Kidney epithelial cell (primary cell): Measurements from ENCODE around the gene COL23A1. TPM values are rescaled to one million over a fixed set of nuclear protein-coding genes. Genes with fewer than 3 reads are reported as not detected.

Experiments used
- DNase-seq: peaks from one replicate; pipeline ENCODE4 v3.0.0-alpha.2; 2010; ENCODE audit warnings: low read depth
- H3K27me3 ChIP-seq: 2 replicates; pipeline ENCODE4 v1.6.0; 2011; ENCODE audit warnings: low read length; ENCODE audit not compliant: control insufficient read depth, insufficient read depth
- H3K36me3 ChIP-seq: 2 replicates; pipeline ENCODE4 v1.5.1; 2011; ENCODE audit warnings: low read length; ENCODE audit not compliant: control insufficient read depth, insufficient read depth
- H3K4me3 ChIP-seq: 2 replicates; pipeline ENCODE4 v1.5.1; 2011; ENCODE audit warnings: low read depth, mild to moderate bottlenecking, control low read depth, low read length
- total RNA-seq: library from RNA; depleted of rRNA; stranded (reverse); fragments of >200 nt; gene quantifications from 2 replicates; pipeline ENCODE4 v1.2.3, GENCODE V29; 2015
- TF ChIP-seq, protein P1 (sequence below): IDR thresholded peaks from 2 replicates; pipeline ENCODE4 v1.5.1; 2011; ENCODE audit warnings: mild to moderate bottlenecking, moderate library complexity, low read length, control low read depth, inconsistent platforms; ENCODE audit not compliant: insufficient read depth, poor library complexity, severe bottlenecking

Gene COL23A1
- total RNA-seq, 1 donor from 2014 or later: 0.17 TPM

DNA sequence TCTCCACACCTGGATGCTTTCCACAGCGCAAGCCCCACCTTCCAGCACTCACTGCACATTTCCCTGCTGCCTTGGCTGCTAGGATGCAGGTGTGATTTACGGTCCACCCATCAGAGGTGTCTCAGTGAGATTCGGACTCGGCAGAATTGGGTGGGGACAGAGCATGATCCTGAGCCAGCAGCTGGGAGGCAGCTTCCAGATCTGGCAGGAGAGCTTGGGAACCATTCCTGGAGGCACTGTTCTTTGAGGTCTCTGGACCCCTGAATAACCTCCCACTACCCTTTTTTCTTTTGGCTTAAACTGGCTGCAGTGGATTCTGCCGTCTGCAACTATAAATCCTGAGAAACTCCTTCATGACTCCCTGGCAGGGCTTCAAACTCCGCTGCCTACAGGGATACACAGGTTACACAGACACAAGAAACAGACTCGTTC, 258.0 kb downstream of the COL23A1 start:
- TF ChIP-seq, protein P1, sequence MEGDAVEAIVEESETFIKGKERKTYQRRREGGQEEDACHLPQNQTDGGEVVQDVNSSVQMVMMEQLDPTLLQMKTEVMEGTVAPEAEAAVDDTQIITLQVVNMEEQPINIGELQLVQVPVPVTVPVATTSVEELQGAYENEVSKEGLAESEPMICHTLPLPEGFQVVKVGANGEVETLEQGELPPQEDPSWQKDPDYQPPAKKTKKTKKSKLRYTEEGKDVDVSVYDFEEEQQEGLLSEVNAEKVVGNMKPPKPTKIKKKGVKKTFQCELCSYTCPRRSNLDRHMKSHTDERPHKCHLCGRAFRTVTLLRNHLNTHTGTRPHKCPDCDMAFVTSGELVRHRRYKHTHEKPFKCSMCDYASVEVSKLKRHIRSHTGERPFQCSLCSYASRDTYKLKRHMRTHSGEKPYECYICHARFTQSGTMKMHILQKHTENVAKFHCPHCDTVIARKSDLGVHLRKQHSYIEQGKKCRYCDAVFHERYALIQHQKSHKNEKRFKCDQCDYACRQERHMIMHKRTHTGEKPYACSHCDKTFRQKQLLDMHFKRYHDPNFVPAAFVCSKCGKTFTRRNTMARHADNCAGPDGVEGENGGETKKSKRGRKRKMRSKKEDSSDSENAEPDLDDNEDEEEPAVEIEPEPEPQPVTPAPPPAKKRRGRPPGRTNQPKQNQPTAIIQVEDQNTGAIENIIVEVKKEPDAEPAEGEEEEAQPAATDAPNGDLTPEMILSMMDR: no peak
- H3K4me3 ChIP-seq: no peak overlapping the region
- H3K27me3 ChIP-seq: no peaks in the 10 kb centered on the region
- no peak for DNase-seq
- no peaks in the 10 kb centered on the region for H3K36me3 ChIP-seq

DNA sequence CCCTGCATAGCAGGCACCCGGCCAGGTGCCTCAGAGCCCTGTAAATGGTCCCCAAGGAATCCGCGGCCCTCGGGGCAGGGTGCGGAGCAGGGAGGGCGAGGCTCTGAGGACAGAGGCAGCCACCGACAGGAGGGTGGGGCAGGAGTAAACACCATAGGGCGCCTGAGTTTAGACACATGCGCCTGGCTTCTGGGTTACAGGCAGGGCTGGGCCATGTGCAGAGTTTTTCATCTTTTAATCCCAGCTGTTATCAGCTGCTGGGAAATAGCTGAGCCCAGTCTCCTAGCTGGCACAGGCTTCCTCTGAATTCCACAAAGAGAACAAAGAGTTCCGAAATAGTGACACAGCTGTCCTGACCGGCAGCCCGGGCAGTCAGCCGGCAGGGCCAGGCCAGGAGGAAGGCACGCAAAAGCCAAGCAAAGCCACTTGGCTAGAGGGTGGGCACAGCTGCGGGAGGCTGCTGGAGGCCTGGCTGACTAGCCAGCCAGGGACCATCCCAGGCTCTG, 258.6 kb downstream of the COL23A1 start:
- Histone ChIP-seq H3K36me3 (no peaks in the 10 kb centered on the region), H3K4me3 (no peak overlapping the region), H3K27me3 (no peaks in the 10 kb centered on the region)
- TF ChIP-seq, protein P1: no peak
- DNase-seq: no peak

DNA sequence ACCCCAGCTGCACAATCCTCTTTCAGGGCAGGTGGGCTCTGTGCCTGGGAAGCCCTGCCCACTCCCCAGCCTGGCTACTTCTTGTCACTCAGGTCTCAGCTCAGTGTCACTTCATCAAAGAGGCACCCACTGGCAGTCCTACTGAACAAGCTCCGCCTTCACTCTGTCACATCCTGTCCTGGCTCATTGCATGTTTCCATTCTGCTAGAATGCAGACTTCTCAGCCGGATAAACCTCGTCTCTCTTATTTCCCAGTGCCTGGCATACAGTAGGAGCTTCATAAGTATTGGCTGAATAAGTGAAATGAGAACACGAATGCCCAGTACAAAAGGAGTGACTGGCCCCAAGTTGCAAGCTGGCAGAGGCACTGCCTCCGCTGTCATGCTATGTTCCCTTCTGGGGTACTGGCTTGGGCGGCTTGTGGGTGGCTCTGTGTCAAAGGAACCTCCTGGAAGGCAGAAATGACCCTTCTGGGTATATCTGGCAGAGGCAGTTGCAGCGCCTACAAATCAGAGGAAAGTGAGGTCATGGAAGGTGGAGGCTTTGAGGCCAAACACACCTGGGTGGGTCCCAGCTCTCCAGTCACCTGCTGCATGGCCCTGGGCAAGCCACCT, 259.3 kb downstream of the COL23A1 start:
- H3K36me3 ChIP-seq: no peaks in the 10 kb centered on the region
- TF ChIP-seq, protein P1: no peak
- no peaks in the 10 kb centered on the region for H3K27me3 ChIP-seq
- DNase-seq: no peak
- H3K4me3 ChIP-seq: no peak overlapping the region

DNA sequence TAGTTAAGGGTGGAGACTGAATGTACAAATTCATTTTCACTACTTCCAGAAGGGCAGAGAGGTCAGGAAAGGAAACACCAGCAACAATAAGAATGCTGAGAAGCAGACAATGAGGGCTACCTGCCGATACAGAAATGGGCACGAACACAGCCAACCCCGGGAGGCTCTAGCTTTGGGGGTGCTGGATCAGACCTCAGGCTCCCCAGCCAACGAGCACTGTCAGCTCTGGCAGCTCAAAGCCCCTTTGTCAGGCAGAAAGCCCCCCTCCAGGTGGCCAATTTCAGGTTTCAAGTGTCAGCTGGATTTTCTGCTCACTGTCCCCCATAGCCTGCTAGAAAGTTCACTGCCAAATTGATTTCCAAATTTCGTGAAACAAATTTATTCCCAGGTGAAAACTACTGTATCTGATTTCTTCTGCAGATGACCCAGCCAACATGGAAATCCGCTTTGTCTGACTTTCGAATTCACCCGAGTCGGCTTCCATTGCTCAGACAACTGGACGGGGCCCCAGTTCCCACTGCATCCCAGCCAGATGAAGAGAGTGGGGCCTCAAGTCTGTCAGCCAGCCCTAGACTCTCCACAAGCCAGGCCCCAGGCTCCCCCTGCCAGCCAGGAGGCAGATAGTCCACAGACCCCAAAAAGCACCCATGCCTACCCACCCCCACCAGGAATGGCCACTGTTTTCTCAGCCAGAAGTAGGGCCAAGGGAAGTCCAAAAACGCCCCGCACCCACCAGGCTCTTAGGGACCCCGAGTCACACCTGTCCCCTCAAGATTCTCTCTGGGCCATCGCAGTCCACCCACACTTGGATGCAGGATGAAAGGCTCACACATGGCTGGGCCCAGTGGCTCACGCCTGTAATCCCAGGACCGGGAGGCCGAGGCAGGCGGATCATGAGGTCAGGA, 261.1 kb downstream of the COL23A1 start:
- Histone ChIP-seq H3K27me3 (peaks cover 12% of the 10 kb centered on the region), H3K36me3 (no peaks in the 10 kb centered on the region), H3K4me3 (no peak overlapping the region)
- TF ChIP-seq, protein P1: no peak
- DNase-seq: no peak

DNA sequence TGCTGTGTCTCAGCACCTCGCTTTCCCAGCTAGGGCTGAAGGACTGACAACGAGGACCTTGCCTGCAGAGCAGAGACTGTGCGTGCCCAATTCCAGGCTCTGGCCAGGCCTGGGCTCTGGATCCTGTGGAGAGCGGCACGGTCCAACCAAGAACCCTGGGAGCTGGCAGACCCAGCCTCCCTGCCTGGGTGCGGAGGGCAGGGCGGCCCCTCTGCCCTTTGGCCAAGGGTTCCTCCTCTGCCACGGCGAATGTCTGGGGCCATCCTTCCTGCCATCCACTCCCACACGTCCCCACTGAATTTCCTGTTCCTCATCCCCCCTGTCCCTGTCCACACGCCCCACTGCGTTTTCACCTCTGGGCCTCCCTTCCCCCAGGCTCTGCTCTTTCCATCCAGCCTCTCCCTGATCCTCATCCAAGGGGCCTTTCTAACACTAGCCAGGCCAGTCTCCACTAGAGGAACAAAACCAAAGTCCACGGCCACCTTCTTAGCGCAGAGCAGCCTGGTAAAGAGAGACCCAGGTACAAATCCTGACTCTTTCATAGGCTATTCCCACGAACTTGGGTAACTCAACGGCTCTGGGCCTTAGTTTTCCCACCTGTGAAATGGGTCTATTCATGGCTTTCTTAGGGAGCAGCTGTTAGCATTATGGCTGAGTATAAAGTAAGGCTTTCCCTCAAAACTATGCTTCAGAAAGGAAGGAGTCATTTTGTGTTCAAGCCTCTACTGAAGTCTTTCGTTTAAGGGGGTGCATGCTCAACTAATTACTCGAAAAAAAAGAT, 262.1 kb downstream of the COL23A1 start:
- peaks cover 15% of the 10 kb centered on the region for H3K27me3 ChIP-seq

More for the DNA sequence above, 262.1 kb downstream of the COL23A1 start:
- Histone ChIP-seq H3K4me3 (no peak overlapping the region), H3K36me3 (no peaks in the 10 kb centered on the region)
- no peak for DNase-seq
- TF ChIP-seq, protein P1: no peak
